HL-60 (cell line): ENCODE measurements around the gene ARAP2.

Source experiments
- DNase-seq, 2 experiments: peaks; one replicate each; pipeline ENCODE4 v3.0.0-alpha.2; 2010 to 2020; ENCODE audit warnings: low read depth in 1 of 2, low spot score in 1 of 2
- H3K27ac ChIP-seq: fragments of 250-450 bp; sonication (Bioruptor Pico); replicated peaks from 2 replicates; pipeline ENCODE4 v1.5.1; 2020; ENCODE audit warnings: mild to moderate bottlenecking, moderate library complexity
- H3K27me3 ChIP-seq: fragments of 250-450 bp; sonication (Bioruptor Pico); 2 replicates; pipeline ENCODE4 v1.5.1; 2021; ENCODE audit warnings: mild to moderate bottlenecking, moderate library complexity; ENCODE audit not compliant: insufficient read depth, poor library complexity, severe bottlenecking
- H3K4me3 ChIP-seq: replicated peaks from 2 replicates; pipeline ENCODE4 v1.5.1; 2011; ENCODE audit warnings: mild to moderate bottlenecking, control low read depth, low read length; ENCODE audit not compliant: insufficient read depth
- GABPA ChIP-seq: IDR thresholded peaks from 2 replicates; pipeline ENCODE4 v1.6.1; 2012; ENCODE audit warnings: low read depth
- POLR2AphosphoS5 ChIP-seq: IDR thresholded peaks from 2 replicates; pipeline ENCODE4 v1.6.1; 2012; ENCODE audit warnings: low read depth
- SPI1 ChIP-seq: IDR thresholded peaks from 2 replicates; pipeline ENCODE4 v1.6.1; 2012; ENCODE audit warnings: low read depth, mild to moderate bottlenecking, borderline replicate concordance
- TF ChIP-seq, protein P1 (sequence below): IDR thresholded peaks from one replicate; pipeline ENCODE4 v1.5.1; 2011; ENCODE audit warnings: low read length, control low read depth, inconsistent platforms; ENCODE audit not compliant: insufficient read depth
- TF ChIP-seq, protein P2 (sequence below): IDR thresholded peaks from 2 replicates; pipeline ENCODE4 v1.6.1; 2012; ENCODE audit warnings: low read depth; ENCODE audit not compliant: insufficient replicate concordance

Gene ARAP2

GRCh38 chr4:36072529-36072928 lies 171.8 kb downstream of the ARAP2 start:
- H3K4me3 ChIP-seq = no peak overlapping the region
- H3K27me3 ChIP-seq = no peaks in the 10 kb centered on the region
- TF ChIP-seq, protein P1, sequence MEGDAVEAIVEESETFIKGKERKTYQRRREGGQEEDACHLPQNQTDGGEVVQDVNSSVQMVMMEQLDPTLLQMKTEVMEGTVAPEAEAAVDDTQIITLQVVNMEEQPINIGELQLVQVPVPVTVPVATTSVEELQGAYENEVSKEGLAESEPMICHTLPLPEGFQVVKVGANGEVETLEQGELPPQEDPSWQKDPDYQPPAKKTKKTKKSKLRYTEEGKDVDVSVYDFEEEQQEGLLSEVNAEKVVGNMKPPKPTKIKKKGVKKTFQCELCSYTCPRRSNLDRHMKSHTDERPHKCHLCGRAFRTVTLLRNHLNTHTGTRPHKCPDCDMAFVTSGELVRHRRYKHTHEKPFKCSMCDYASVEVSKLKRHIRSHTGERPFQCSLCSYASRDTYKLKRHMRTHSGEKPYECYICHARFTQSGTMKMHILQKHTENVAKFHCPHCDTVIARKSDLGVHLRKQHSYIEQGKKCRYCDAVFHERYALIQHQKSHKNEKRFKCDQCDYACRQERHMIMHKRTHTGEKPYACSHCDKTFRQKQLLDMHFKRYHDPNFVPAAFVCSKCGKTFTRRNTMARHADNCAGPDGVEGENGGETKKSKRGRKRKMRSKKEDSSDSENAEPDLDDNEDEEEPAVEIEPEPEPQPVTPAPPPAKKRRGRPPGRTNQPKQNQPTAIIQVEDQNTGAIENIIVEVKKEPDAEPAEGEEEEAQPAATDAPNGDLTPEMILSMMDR = no peak
- no peak for TF ChIP-seq POLR2AphosphoS5
- TF ChIP-seq SPI1 = no peak
- no peak for TF ChIP-seq GABPA
- TF ChIP-seq, protein P2, sequence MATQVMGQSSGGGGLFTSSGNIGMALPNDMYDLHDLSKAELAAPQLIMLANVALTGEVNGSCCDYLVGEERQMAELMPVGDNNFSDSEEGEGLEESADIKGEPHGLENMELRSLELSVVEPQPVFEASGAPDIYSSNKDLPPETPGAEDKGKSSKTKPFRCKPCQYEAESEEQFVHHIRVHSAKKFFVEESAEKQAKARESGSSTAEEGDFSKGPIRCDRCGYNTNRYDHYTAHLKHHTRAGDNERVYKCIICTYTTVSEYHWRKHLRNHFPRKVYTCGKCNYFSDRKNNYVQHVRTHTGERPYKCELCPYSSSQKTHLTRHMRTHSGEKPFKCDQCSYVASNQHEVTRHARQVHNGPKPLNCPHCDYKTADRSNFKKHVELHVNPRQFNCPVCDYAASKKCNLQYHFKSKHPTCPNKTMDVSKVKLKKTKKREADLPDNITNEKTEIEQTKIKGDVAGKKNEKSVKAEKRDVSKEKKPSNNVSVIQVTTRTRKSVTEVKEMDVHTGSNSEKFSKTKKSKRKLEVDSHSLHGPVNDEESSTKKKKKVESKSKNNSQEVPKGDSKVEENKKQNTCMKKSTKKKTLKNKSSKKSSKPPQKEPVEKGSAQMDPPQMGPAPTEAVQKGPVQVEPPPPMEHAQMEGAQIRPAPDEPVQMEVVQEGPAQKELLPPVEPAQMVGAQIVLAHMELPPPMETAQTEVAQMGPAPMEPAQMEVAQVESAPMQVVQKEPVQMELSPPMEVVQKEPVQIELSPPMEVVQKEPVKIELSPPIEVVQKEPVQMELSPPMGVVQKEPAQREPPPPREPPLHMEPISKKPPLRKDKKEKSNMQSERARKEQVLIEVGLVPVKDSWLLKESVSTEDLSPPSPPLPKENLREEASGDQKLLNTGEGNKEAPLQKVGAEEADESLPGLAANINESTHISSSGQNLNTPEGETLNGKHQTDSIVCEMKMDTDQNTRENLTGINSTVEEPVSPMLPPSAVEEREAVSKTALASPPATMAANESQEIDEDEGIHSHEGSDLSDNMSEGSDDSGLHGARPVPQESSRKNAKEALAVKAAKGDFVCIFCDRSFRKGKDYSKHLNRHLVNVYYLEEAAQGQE = no peak
- H3K27ac ChIP-seq = no peak overlapping the region
- DNase-seq = no peak

DNA sequence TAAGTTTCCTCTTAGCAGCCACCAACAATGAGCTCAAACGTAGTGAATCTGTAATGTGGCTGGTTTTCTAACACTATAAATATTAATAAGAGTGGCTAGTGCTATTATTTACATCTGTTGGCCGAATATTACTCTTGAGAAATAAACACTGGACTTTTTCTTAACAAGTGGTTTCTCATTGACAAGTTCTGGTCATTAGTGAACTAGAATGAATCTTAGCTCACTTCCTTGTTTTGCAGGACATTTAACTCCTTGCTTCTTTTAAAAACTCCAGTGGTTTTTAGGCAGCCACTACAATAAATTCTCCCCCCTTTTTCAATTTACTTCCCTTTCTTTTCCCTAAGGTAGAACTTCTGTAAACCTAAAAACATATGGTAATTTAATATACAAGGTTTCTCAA lies 177.2 kb downstream of the ARAP2 start:
- peak; percentile 74 for TF ChIP-seq SPI1
- TF ChIP-seq, protein P2 = no peak
- Histone ChIP-seq H3K27me3 (no peaks in the 10 kb centered on the region), H3K27ac (no peak overlapping the region), H3K4me3 (no peak overlapping the region)
- DNase-seq = no peak

DNA sequence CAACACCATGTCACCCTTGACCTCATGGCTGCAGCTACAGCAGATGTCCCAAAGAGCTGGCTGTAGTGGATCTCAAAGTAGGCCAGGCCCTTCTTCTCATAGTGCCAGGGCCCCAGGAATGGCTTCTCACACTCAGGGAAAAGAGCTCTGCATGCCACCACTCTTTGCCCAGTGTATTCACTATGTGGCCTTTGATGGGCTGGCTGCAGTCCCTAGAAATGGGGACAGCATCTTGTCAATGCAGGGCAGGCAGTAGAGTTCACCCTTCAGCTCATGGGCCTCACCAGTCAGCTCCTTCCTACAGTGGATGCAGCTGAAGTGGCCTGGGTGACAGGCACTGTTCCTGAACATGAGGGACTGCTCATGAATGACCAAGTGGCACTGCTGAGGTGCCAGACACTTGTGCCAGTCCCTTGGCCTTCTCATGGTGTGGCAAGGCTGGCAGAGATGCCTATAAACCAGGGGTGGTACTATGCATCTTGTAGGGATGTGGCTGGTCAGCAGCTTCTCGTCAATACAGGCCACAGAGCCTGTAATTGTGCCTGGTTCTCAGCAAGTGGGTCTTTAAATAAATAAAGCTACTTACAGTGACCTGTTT lies 178.9 kb downstream of the ARAP2 start:
- H3K4me3 ChIP-seq = no peak overlapping the region
- H3K27ac ChIP-seq = no peak overlapping the region
- TF ChIP-seq SPI1 (no peak), POLR2AphosphoS5 (no peak), GABPA (no peak)
- TF ChIP-seq, protein P2 = no peak
- TF ChIP-seq, protein P1 = no peak
- H3K27me3 ChIP-seq = no peaks in the 10 kb centered on the region
- DNase-seq = no peak
